Measurements from ENCODE around the gene MTAP.

DNA sequence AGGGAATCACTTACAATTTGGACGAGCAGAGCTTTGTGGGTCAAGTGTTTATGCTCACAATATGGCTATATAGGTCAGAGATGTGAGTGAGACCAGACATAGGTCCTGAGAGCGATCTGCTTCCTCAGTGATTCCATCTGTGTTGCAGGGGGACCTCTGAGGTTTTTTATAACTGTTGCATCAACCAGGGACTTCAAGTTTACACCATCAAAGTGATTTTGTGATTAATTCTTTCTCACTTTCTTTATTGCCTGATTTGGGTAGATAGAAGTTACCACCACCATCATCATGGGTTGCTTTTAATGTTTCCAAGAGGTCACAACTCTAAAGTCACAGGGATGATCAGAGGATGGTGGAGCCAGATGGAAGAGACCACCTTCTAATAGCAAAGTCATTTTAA is 7.0 kb upstream of the MTAP start:
- TF ChIP-seq EZH2 (IDR thresholded peaks at IDR 0.05; ENCODE audit: insufficient read depth, low read length), result no peak
- TF ChIP-seq, protein P1, sequence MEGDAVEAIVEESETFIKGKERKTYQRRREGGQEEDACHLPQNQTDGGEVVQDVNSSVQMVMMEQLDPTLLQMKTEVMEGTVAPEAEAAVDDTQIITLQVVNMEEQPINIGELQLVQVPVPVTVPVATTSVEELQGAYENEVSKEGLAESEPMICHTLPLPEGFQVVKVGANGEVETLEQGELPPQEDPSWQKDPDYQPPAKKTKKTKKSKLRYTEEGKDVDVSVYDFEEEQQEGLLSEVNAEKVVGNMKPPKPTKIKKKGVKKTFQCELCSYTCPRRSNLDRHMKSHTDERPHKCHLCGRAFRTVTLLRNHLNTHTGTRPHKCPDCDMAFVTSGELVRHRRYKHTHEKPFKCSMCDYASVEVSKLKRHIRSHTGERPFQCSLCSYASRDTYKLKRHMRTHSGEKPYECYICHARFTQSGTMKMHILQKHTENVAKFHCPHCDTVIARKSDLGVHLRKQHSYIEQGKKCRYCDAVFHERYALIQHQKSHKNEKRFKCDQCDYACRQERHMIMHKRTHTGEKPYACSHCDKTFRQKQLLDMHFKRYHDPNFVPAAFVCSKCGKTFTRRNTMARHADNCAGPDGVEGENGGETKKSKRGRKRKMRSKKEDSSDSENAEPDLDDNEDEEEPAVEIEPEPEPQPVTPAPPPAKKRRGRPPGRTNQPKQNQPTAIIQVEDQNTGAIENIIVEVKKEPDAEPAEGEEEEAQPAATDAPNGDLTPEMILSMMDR (IDR thresholded peaks at IDR 0.05; ENCODE audit: insufficient read depth, low read depth, low read length), result no peak
